IPS-18c (cell line): ENCODE data around the gene STAC.
"Not testable (repeated sequence)": the region's sequence is repeated elsewhere in the genome, so short reads cannot be mapped to it uniquely, and the experiment has no call there.

Experiments
- H3K4me3 ChIP-seq: 2 replicates; pipeline ENCODE4 v1.7.0; 2013; ENCODE audit warnings: low read depth, mild to moderate bottlenecking, low read length, moderate library complexity; ENCODE audit not compliant: insufficient read depth
- H3K9me3 ChIP-seq: one replicate; pipeline ENCODE4 v1.6.1; 2013; ENCODE audit warnings: mild to moderate bottlenecking, low read length, moderate library complexity; ENCODE audit not compliant: control insufficient read depth, insufficient read depth

The STAC gene

DNA sequence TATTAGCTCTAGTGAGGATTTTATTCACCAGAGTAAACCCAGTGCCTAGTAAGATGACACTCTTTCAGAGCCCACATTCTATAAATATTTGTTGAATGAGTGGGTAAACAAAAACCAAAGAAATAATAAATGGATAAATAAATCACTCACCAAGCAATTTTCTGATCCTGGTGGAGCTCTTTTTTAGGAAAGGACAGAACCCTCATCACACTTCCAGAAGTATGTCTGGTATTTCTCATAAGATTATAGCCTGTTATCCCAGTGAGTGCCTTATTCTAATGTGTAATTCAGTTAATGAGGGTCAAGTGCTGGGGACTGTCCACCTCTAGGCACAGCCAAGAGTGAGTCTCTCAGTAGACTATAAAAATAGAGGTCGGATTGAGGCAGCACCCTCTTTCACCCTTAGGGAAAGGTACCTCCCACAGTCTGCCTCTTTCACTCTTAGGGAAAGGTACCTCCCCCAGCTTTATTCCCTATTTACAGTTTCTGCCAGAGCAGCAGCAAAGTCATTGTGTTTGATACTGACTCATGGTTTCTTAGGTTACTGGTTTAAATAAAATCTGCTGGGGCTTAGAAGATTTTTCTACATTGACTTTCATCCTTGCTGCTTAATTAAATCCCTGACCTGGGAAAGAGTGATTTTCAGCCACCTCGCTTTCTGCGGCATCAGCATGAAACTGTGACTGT lies 145.0 kb downstream of the STAC start:
- H3K9me3 ChIP-seq, result no peaks in the 10 kb centered on the region
- H3K4me3 ChIP-seq, result no peak overlapping the region

DNA sequence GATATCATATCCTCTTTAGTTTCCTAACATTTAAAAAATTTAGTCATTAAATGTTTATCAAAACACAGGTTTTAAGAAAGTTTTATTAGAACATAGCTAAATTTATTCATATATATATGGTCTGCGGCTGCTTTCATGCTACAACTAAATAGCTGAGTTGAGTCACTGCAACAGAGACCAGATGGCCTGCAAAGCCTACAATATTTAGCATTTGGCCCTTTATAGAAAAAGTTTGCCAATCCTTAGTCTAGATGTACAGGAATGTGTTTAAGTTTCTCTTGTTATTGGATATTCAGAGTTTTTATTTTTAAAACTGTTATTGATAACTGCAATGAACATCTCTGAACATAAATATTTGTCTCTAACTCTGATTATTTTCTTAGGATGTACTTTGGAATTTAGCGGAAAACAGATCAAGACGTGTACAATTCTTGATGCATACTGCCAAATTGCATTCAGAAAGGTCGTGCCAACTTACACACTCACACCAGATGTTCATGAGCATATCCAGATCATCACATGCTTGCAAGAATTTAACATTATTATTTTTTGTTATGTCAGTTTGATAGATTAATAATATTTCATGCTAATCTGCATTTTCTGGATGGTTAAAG lies 157.9 kb downstream of the STAC start:
- Histone ChIP-seq H3K4me3 (no peak overlapping the region), H3K9me3 (no peaks in the 10 kb centered on the region)

DNA sequence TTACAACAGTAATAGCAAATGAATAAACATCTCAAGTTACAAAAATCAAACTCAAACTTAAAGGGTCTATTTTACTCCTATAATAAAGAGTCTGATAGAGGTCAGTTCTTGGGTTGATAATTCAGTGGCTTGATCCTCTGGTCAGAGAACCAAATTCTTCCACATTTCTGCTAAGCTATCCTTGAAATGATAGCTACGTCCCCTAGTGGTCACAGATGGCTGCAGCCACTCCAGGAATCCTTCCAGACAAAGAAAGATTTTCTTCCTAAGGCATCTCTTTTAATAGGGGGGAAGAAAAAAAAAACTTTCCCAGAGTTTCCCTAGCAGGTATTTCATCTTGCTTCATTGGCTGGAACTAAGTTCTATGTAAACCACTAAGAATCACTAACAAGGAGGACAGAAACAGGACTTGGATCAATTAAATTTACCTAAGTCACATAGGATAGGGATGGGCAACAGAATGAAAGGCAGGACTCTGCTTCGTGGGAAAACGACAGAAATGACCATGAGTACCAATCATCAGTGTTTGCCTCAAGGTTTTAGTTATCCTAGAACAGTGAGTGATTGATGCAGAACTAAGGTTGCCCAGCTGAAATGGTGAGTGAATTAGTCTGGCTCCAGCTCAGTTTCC lies 160.7 kb downstream of the STAC start:
- H3K9me3 ChIP-seq, result no peaks in the 10 kb centered on the region
- H3K4me3 ChIP-seq, result no peak overlapping the region

DNA sequence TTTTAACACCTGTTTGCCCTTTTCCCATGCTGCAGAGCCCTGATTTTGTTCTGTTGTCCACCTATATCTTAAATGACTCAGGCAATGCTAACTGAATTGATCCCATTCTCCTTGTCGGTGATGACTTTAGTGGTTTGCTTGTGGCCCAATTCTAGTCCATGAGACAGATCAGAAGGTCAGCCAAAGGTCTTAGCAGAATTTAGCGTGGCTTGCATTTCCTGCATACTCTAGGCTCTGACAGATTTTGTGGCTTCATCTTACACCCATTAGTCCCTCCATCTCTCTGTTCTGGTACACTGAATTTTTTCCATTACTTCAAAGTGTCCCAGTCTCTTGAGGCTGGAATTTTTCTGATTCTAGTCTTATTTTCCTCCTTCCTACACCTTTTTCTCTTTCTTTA lies 161.9 kb downstream of the STAC start:
- H3K9me3 ChIP-seq, result no peaks in the 10 kb centered on the region
- H3K4me3 ChIP-seq, result no peak overlapping the region

DNA sequence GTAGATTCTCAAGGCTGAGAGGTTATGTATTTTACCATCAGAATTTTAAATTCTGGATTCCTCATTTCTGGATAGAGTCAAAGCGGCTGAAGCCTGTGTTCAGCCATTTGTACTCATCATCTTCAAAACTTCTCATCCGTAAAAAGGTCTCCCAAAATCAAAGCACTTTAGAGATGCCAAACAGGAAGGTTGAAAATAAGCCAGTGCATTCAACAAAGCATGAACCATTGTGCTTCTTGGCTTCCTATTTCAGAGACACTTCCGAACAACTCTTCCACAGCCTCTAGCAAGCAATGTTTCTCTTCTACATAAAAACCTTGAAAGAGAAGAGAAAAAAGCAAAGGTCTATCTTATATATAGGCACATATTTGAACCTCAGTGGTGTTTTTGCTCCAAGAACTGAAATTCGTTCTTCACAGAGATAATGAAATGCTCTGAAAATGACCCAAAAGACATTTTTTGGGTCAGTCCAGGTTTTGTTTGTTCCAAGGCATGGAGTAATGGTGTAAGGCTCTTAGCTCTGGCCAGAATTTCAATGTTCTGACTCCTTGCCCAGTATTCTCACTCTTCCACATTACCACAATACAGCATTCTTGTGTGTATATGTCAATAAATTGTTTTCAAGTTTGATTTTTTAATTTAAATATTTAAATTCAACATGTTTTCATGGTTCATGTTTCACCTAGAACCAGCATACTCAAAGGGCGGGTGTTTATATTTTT lies 163.1 kb downstream of the STAC start:
- no peak overlapping the region for H3K4me3 ChIP-seq
- H3K9me3 ChIP-seq, result no peaks in the 10 kb centered on the region

DNA sequence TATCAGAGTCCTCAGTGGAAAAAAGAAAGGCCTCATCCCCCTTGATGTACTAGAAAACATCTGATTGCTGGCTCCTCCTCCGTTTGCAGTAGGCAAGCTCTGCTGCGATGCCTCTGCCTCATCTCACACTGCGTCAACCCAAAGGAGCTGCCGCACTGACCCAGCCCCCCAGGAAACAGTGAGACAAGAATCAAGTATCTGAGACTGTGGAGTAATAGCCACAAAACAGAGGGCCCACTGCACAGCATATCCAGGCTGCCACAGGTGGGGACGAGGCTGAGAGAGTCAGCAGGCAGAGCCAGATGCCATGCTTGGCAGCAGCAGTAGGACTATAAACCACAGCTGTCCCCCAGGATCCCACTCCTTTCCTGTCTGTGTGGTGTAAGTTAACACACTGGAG lies 165.9 kb downstream of the STAC start:
- H3K4me3 ChIP-seq, result no peak overlapping the region
- no peaks in the 10 kb centered on the region for H3K9me3 ChIP-seq

DNA sequence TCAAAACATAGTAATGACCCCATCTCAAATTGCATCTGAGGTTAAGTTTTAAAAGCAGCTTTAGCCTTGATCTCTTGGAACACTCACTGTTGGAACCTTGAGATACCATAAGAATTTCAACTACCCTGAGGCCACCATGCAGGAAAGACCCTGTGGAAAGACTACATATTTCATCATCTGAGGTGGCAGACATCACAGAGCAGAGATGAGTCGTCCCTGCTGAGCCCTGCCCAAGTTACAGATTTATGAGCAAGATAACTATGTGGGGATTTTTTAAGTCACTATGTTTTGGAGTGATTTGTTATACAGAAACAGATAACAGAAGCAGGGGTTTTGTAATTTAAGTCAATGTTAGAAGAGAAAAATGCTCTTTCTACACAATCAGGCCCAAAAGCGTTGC lies 168.4 kb downstream of the STAC start:
- no peak overlapping the region; the same call in 1 of the 2 replicates for H3K4me3 ChIP-seq
- H3K9me3 ChIP-seq, result no peaks in the 10 kb centered on the region

DNA sequence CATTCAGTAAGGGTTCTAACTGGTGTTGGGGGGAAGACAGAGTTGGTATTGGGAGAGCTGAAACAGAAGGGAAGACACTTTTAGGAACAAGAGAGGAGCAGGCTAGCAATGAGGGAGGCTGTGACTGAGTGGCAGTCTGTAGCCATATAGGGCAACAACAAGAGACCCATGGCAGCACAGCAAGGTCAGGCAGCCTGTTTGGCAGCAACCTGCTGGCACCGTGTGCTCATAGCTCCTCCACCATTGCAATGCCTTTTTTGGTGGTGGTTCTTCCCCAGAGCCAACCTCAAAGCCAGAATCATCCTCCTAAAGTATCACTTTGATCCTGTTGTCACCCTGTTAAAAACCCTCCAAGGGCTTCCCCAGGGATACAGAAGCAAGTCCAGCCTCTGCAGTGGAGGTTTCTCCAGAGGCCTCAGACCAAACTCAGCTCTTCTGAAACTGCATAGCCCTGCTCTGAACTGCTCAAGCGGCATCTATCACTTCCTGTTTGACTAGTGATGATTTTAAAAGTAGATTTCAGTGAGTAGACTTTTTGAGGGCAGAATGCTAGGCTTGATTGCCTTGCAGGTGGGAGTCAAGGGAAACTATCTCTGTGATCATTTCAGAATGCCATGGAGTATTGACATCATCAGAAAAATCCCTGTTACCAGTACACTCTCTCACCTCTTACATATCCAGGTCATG lies 176.9 kb downstream of the STAC start:
- H3K9me3 ChIP-seq, result no peaks in the 10 kb centered on the region

DNA sequence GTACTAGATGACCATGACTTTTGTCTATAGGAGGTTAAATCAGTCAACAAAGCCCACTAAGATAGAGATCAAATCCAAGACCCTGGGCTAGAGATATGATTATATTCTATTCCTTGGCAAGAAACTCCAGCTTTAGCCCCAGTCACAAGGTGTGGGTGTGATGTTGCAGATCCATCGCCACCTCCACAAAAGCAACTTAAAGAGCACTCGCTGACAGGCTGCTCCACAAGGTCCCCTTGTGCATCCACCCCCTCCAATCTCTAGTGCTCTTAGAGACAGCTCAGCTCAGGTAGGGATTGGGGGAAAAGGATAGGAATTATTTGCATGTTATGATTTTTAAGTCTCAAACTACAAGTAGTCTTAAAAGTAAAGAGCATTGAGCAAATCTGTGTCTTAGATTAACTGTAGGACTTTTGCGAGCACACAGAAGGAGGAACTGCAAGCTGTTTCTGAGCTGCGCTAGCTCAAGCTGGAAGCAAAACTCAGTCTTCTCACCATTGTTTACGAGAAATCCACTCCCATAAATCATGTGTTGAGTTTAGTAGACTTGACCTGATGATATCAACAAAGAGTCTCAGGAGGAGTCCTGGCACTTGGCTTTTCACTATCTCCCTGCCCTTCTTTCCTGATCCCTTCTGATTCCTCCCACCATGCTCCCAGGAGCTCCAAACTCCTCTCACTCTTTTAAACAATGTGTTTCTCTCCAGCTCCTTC lies 177.6 kb downstream of the STAC start:
- Histone ChIP-seq H3K4me3 (no peak overlapping the region), H3K9me3 (no peaks in the 10 kb centered on the region)

More for the DNA sequence above, 176.9 kb downstream of the STAC start:
- no peak overlapping the region for H3K4me3 ChIP-seq

DNA sequence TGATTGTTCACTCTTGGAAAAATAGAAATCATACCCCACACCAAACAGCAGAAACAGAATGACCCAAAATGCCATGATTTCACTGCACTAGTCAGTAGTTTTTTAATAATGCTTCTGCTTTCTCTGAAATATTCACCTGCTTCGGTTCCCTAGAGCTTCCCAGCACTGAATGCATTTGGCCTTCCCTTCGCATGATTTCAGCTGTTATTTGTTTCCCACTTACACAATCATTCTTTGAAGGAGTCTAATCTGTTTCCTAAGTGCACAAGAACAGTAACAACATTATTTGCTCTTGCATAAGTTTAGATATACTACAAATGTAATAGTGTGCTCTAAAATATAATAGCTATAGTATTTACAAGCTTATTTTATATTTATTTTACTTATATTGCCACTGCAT lies 178.7 kb downstream of the STAC start:
- H3K9me3 ChIP-seq, result no peaks in the 10 kb centered on the region
- no peak overlapping the region for H3K4me3 ChIP-seq

DNA sequence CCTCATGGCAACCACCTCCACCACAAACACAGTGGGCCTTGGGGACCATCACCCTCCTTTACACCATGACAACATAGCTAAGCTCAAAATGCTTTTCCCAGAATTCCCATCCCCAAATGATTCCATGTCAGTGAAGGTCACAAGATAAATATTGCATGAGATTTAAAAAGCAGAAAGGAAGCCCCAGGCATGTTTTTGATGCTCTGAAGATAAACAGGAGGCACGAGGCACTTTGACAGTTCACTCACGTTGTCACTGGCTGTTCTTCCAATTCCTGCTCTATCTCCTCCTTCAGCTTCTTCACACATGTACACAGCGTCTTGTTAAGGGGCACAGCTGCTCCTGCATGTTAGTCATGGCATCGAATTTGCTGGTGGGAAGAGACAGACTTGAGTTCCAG lies 180.4 kb downstream of the STAC start:
- Histone ChIP-seq H3K4me3 (no peak overlapping the region), H3K9me3 (no peaks in the 10 kb centered on the region)

DNA sequence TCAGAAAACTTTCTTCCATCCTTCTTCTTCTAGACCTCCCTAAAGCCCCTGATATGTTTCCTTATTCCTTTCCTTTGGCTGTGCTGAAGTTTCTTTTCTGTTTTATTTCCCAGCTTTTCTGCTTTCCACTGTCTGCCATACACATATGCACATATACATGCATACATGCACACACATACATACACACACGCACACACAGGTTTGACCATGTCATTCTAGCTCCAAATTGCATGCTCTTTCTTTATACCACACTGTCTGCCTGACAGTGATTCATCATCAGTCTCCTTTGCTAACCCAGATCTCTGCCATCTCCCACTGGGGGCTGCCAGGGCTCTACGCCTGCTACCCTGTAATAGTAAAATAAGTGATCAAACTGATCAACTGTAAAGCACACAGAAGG lies 181.3 kb downstream of the STAC start:
- Histone ChIP-seq H3K9me3 (no peaks in the 10 kb centered on the region), H3K4me3 (no peak overlapping the region)

DNA sequence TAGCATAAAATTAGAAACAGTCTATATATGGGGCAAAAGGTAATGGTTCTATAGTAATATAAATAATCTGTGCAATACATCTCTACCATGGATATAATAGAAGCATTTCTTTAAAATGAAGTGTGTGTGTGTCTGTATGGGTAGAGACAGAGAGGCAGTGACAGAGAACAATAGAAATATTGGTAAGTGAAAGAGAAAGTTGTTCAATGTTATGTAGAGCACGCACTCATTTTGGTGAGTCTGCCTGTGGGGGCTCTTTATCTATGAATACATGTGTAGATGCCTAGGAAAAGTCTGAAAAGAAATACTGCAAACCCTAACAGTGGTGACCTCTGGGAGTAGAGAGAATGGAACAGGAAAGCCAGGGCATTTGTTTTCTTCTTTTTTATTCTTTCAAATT lies 182.6 kb downstream of the STAC start:
- Histone ChIP-seq H3K4me3 (no peak overlapping the region), H3K9me3 (no peaks in the 10 kb centered on the region)

DNA sequence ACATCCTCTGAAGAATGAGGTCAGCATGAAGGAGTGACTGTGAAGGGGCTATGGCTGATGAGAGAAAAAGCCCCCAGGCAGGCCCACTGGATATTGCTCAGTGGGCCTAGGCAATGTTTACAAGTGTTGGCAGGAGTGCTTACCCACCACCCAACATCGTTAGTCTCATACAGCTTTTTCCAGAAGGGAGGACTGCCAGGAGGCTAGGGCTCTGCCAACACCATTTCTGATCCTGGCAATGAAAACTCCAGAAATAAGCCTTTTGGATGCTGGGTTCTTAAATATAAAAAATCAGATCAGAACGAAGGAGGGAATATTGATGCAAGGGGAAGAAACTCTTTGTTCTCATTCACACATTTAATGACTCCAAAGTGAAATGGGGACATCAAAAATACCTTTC lies 194.9 kb downstream of the STAC start:
- no peak overlapping the region for H3K4me3 ChIP-seq
- no peaks in the 10 kb centered on the region for H3K9me3 ChIP-seq

DNA sequence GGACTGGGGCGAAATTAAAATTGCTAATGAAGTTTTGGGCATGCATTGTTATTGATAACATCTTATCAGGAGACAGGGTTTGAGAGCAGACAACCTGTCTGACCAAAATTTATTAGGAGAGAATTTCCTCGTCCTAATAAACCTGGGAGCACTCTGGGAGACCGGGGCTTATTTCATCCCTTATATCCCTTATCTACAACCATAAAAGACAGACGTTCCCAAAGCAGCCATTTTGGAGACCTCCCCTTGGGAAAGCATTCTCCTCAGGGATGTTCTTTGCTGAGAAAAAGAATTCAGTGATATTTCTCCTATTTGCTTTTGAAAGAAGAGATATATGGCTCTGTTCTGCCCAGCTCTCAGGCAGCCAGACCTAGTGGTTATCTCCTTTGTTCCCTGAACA lies 198.1 kb downstream of the STAC start:
- H3K9me3 ChIP-seq, H3K4me3 ChIP-seq: not testable (repeated sequence)

DNA sequence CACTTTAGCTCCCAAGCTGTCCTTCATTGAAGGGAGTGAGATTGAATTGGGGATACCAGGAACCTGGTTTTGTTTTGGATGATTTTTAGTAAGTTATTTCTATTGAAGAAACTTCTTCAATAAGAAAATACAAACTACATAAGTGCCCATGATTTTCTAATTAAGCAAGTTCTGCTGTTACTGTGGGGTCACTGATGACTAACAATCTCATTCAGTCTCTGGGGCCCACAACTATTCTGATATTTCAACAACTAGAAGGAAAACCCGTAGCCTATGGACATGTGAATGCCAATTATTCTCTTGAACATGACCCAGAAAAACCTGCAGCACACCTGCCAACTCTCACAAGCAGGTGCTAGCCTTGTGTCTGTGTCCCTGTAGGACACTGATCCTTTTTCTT lies 199.4 kb downstream of the STAC start:
- Histone ChIP-seq H3K4me3 (no peak overlapping the region), H3K9me3 (no peaks in the 10 kb centered on the region)

DNA sequence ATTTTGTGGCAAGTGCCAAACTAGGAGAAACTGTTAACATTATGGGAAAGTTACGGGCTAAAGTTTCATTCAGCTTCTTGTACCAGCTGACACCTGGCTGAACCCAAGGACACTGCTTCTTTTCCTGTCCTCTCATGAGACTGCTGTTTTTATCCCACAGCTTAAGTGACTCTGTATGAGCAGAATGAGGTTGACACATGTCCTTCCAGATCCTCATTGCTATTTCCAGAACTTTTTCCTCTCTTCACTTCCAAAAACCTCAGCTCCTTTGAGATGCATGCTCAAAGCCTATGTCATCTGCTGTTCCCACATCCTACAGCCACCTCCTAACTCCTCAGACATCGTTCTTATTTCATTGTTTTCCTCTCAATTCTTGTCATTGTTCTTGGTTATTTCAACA lies 200.4 kb downstream of the STAC start:
- no peaks in the 10 kb centered on the region for H3K9me3 ChIP-seq

More for the DNA sequence above, 200.4 kb downstream of the STAC start:
- no peak overlapping the region for H3K4me3 ChIP-seq
